Measurements from ENCODE around the gene RNF40. TPM values are rescaled to one million over a fixed set of nuclear protein-coding genes. Genes with fewer than 3 reads are reported as not detected.

Gene RNF40
- total RNA-seq, 2 donors from 2014 or later, result 82.9 to 99.8 TPM

GRCh38 chr16:30775392-30776188 is 13.5 kb downstream of the RNF40 start:
- ATAC-seq (peak; percentile 81), DNase-seq (peak; percentile 85 to 88)
- intact Hi-C loops (cut with DNase I, micrococcal nuclease), result no loop called here

GRCh38 chr16:30777591-30778297 is 15.6 kb downstream of the RNF40 start:
- no peak for ATAC-seq
- no peak for DNase-seq
- intact Hi-C loops (cut with DNase I, micrococcal nuclease), result no loop called here

- ATAC-seq, result no peak
- DNase-seq, result no peak
- intact Hi-C loops (cut with DNase I, micrococcal nuclease), result no loop called here
Measured at GRCh38 chr16:30778549-30779244, 16.6 kb downstream of the RNF40 start.

GRCh38 chr16:30779596-30779995 is 17.5 kb downstream of the RNF40 start:
- DNase-seq (no peak), ATAC-seq (no peak)
- intact Hi-C loops (cut with DNase I, micrococcal nuclease), result no loop called here

- intact Hi-C loops (cut with DNase I, micrococcal nuclease), result no loop called here
- DNase-seq (no peak), ATAC-seq (no peak)
Measured at GRCh38 chr16:30780021-30780420, 17.9 kb downstream of the RNF40 start.

- intact Hi-C loops (cut with DNase I, micrococcal nuclease), result no loop called here
- no peak for ATAC-seq
- DNase-seq, result no peak
Measured at GRCh38 chr16:30780549-30780948, 18.4 kb downstream of the RNF40 start.

GRCh38 chr16:30782486-30783279 is 20.6 kb downstream of the RNF40 start:
- no peak for ATAC-seq
- intact Hi-C loops (cut with DNase I, micrococcal nuclease), result no loop called here
- no peak for DNase-seq

- intact Hi-C loops (cut with DNase I, micrococcal nuclease), result no loop called here
- DNase-seq (no peak), ATAC-seq (no peak)
Measured at GRCh38 chr16:30783280-30784109, 21.4 kb downstream of the RNF40 start.

GRCh38 chr16:30784215-30784614 is 22.1 kb downstream of the RNF40 start:
- no peak for ATAC-seq
- intact Hi-C loops (cut with DNase I, micrococcal nuclease), result no loop called here
- no peak for DNase-seq

- DNase-seq (no peak), ATAC-seq (no peak)
- intact Hi-C loops (cut with DNase I, micrococcal nuclease), result no loop called here
Measured at GRCh38 chr16:30785126-30786106, 23.3 kb downstream of the RNF40 start.

- ATAC-seq (peak; percentile 66), DNase-seq (peak in 1 of 2 donors; percentile 52)
- intact Hi-C loops (cut with DNase I, micrococcal nuclease), result no loop called here
Measured at GRCh38 chr16:30786115-30786935, 24.2 kb downstream of the RNF40 start.

- DNase-seq, result peak; percentile 75 to 78
- ATAC-seq, result peak; percentile 80
- intact Hi-C loops (cut with DNase I, micrococcal nuclease), result no loop called here
Measured at GRCh38 chr16:30786936-30787612, 25.0 kb downstream of the RNF40 start, which contains the start of gene ZNF629. Gene ZNF629 (minus strand): TSS chr16:30787205. CDS start chr16:30784482, 2,723 bp downstream.

- intact Hi-C loops (cut with DNase I, micrococcal nuclease), result no loop called here
- DNase-seq (no peak), ATAC-seq (peak; percentile 42)
Measured at GRCh38 chr16:30787613-30788378, 25.7 kb downstream of the RNF40 start.

GRCh38 chr16:30793508-30794069 is 31.5 kb downstream of the RNF40 start:
- ATAC-seq, result no peak
- intact Hi-C loops (cut with DNase I, micrococcal nuclease), result no loop called here

More at GRCh38 chr16:30793508-30794069, 31.5 kb downstream of the RNF40 start:
- DNase-seq, result no peak

Data from left colon (tissue), 2 donors.